T47D (cell line): ENCODE measurements around the gene ZNF677.
A peak's percentile ranks its signal among the peaks of the same experiment; 100 is the strongest.
"Not testable (repeated sequence)": the region's sequence is repeated elsewhere in the genome, so short reads cannot be mapped to it uniquely, and the experiment has no call there.

Source experiments
- DNase-seq, 2 experiments: peaks; one replicate each; pipeline versions ENCODE4 v3.0.0 to v3.0.0-alpha.2; 2011 to 2012; ENCODE audit warnings: low read depth in 1 of 2, low spot score in 1 of 2
- JUND ChIP-seq: IDR thresholded peaks from 2 replicates; pipeline ENCODE4 v1.6.1; 2012; ENCODE audit warnings: low read depth
- in situ Hi-C: cut with HindIII; loops from 2 replicates; pipeline ENCODE4 v1.10.0; 2016; ENCODE audit warnings: low sequenced_read_pairs, low pct_unique_long_range_greater_than_20kb

ZNF677 gene

GRCh38 chr19:53237114-53237777 is 17.4 kb downstream of the ZNF677 start:
- DNase-seq: no peak
- in situ Hi-C loops: no loop called here
- no peak for TF ChIP-seq JUND

GRCh38 chr19:53224606-53225005 is 30.1 kb downstream of the ZNF677 start:
- in situ Hi-C loops: no loop called here
- TF ChIP-seq JUND: no peak
- DNase-seq: no peak

- in situ Hi-C loops, DNase-seq: not testable (repeated sequence)
Observed at GRCh38 chr19:53222716-53223115, 32.0 kb downstream of the ZNF677 start.

- DNase-seq: no peak
- no peak for TF ChIP-seq JUND
- in situ Hi-C loops: no loop called here
Observed at GRCh38 chr19:53212703-53213320, 41.9 kb downstream of the ZNF677 start.

GRCh38 chr19:53211554-53211953 is 43.1 kb downstream of the ZNF677 start:
- DNase-seq, in situ Hi-C loops: not testable (repeated sequence)

GRCh38 chr19:53196777-53197396 is 57.8 kb downstream of the ZNF677 start:
- in situ Hi-C loops: no loop called here
- no peak for TF ChIP-seq JUND
- peak; percentile 64 to 93 for DNase-seq

- peak; percentile 35 to 89 for DNase-seq
- no peak for TF ChIP-seq JUND
- in situ Hi-C loops: no loop called here
Observed at GRCh38 chr19:53195265-53195903, 59.3 kb downstream of the ZNF677 start.

GRCh38 chr19:53193535-53194222 is 61.0 kb downstream of the ZNF677 start:
- DNase-seq: no peak
- no peak for TF ChIP-seq JUND
- in situ Hi-C loops: no loop called here

- peak; percentile 26 to 92 for DNase-seq
- no peak for TF ChIP-seq JUND
Observed at GRCh38 chr19:53192771-53193534, 61.7 kb downstream of the ZNF677 start, which contains the start of gene ZNF665. Gene ZNF665 (minus strand): TSS chr19:53193358. CDS start chr19:53182898, 10,460 bp downstream.

GRCh38 chr19:53190253-53190652 is 64.4 kb downstream of the ZNF677 start:
- in situ Hi-C loops: no loop called here
- DNase-seq: no peak
- no peak for TF ChIP-seq JUND

More at GRCh38 chr19:53192771-53193534, 61.7 kb downstream of the ZNF677 start, which contains the start of gene ZNF665:
- in situ Hi-C loops: no loop called here

GRCh38 chr19:53189691-53190198 is 64.9 kb downstream of the ZNF677 start:
- DNase-seq, in situ Hi-C loops: not testable (repeated sequence)
